ENCODE results near the gene SLC22A17.
"Not testable (repeated sequence)": the region's sequence is repeated elsewhere in the genome, so short reads cannot be mapped to it uniquely, and the experiment has no call there.

Gene SLC22A17

GRCh38 chr14:23352506-23353432, at the start of gene SLC22A17:
SLC22A17 (minus strand) TSS chr14:23352887.
- no peak for DNase-seq

- DNase-seq, result peak; percentile 5 to 40
Observed at GRCh38 chr14:23401291-23401690, 48.6 kb upstream of the SLC22A17 start.

- DNase-seq, result peak in 1 of 2 donors; percentile 6
Observed at GRCh38 chr14:23400496-23401149, 47.9 kb upstream of the SLC22A17 start.

GRCh38 chr14:23399591-23399990, 46.9 kb upstream of the SLC22A17 start:
- DNase-seq, result no peak

- DNase-seq, result no peak
Observed at GRCh38 chr14:23399136-23399535, 46.4 kb upstream of the SLC22A17 start.

- no peak for DNase-seq
Observed at GRCh38 chr14:23398348-23398747, 45.7 kb upstream of the SLC22A17 start.

GRCh38 chr14:23396781-23397407, 44.2 kb upstream of the SLC22A17 start:
- no peak for DNase-seq

- no peak for DNase-seq
Observed at GRCh38 chr14:23396126-23396525, 43.4 kb upstream of the SLC22A17 start.

- no peak for DNase-seq
Observed at GRCh38 chr14:23392613-23393012, 39.9 kb upstream of the SLC22A17 start.

GRCh38 chr14:23389871-23390270, 37.2 kb upstream of the SLC22A17 start:
- DNase-seq, result not testable (repeated sequence)

GRCh38 chr14:23389396-23389795, 36.7 kb upstream of the SLC22A17 start:
- no peak for DNase-seq

GRCh38 chr14:23388996-23389395, 36.3 kb upstream of the SLC22A17 start:
- DNase-seq, result no peak

- no peak for DNase-seq
Observed at GRCh38 chr14:23387916-23388882, 35.5 kb upstream of the SLC22A17 start.

GRCh38 chr14:23386999-23387398, 34.3 kb upstream of the SLC22A17 start:
- DNase-seq, result no peak

- not testable (repeated sequence) for DNase-seq
Observed at GRCh38 chr14:23386266-23386657, 33.6 kb upstream of the SLC22A17 start.

- DNase-seq, result no peak
Observed at GRCh38 chr14:23385642-23386265, 33.1 kb upstream of the SLC22A17 start.

- no peak for DNase-seq
Observed at GRCh38 chr14:23385244-23385641, 32.6 kb upstream of the SLC22A17 start.

- DNase-seq, result no peak
Observed at GRCh38 chr14:23384364-23385080, 31.8 kb upstream of the SLC22A17 start.

GRCh38 chr14:23382731-23383440, 30.2 kb upstream of the SLC22A17 start:
- no peak for DNase-seq

- no peak for DNase-seq
Observed at GRCh38 chr14:23382276-23382675, 29.6 kb upstream of the SLC22A17 start.

- DNase-seq, result no peak
Observed at GRCh38 chr14:23381871-23382270, 29.2 kb upstream of the SLC22A17 start.
